Stimulated activated CD8-positive, alpha-beta memory T cell treated with anti-CD3 and anti-CD28 coated beads, Interleukin-4, amount 100 ng/mL, for 24 hours (primary cell): ENCODE measurements around the gene ACSL1.

Source experiments
- DNase-seq: peaks from one replicate; pipeline ENCODE4 v3.0.0-alpha.2; 2020; ENCODE audit warnings: low read depth

The ACSL1 gene

GRCh38 chr4:184838249-184839074 is 12.7 kb upstream of the ACSL1 start:
- no peak for DNase-seq

GRCh38 chr4:184836613-184837012 is 10.8 kb upstream of the ACSL1 start:
- no peak for DNase-seq

GRCh38 chr4:184833046-184833838 is 7.5 kb upstream of the ACSL1 start:
- no peak for DNase-seq

DNA sequence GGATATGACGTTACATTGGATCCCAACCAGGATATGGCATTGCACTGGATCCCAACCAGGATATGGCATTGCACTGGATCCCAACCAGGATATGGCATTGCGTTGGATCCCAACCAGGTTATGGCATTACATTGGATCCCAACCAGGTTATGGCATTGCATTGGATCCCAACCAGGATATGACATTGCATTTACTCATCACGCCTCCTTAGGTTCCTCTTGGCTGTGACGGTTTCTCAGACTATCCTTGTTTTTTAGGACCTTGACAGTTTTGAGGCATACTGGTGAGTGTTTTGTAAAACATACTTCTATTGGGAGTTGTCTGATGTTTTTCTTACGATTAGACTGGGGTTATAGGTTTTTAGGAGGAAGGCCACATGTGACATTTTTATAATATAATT is 5.4 kb upstream of the ACSL1 start:
- no peak for DNase-seq

DNA sequence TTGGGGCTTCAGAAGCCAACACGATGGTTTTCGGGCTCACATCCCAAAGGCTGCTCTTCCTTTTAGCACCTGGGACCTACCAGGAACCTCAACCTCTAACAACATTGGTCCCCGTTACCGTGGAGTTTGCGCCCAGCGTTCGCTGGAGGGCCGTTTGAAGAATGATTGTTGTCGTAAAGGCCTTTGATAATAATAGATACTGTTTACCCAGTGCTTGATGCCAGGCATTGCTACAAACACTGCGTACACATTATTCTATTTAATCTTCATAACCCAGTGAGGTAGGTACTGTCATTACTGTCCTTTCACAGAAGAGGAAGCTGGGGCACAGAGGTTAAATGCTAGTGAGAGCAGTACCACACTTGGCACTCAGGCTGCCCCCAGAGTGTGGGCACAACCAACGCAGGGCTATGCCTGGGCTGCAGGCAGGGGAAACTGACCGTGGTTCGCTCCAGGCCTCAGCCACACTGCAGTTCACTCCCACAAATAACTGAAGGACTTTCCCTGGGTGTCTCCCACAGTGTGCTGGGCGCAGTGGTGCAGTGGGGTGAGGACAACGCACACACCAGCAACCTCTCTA is 1.0 kb upstream of the ACSL1 start:
- DNase-seq: no peak

- peak; percentile 38 for DNase-seq
Observed at GRCh38 chr4:184825141-184825895, 450 bp downstream of the ACSL1 start.

DNA sequence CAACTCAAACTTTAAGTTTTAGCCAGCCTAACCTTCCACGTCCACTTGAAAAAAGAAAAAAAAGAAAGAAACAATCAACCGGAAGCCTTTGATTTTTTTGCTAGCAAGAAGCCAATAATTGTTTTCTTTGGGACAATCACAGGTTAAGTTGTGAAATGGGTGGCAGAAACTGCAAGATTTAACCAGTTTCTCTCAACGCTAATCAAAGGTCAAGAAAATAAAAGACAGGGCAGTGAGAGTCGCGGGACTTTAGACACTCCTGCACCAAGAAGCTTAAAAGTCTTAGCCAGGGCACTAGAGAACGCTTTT is 1.0 kb downstream of the ACSL1 start:
- DNase-seq: no peak

- no peak for DNase-seq
Observed at GRCh38 chr4:184824081-184824775, 1.5 kb downstream of the ACSL1 start.

- no peak for DNase-seq
Observed at GRCh38 chr4:184823014-184823413, 2.8 kb downstream of the ACSL1 start.

DNA sequence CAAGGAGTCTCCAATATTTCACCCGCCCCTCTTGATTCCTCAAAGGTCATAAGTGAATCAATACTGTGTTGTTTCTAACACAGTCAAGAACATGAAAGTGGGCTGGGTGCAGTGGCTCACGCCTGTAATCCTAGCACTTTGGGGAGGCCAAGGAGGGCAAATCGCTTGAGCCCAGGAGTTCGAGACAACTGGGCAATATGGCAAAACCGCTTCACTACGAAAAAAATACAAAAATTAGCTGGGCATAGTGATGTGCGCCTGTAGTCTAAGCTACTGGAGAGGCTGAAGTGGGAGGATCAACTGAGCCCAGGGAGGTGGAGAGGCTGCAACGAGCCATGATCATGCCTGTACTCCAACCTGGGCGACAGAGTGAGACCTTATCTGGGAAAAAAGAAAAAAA is 3.4 kb downstream of the ACSL1 start:
- DNase-seq: no peak

GRCh38 chr4:184821242-184821641 is 4.5 kb downstream of the ACSL1 start:
- DNase-seq: no peak

GRCh38 chr4:184819786-184820185 is 6.0 kb downstream of the ACSL1 start:
- no peak for DNase-seq

DNA sequence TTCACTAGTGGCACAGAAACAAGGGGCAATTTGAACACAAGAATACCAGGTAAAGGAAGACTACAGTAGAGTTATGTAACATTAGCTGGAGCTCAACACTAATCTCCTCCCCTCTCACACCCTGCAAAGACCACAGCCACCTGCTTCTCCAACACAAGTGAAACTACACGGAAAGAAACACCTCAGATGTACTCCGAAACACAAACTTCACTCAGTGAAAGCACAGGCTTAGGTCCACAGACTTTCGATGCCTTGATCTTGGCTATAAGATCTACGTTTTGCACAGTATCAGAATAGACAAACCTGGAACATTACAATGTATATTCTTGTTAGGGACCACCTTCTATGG is 7.6 kb downstream of the ACSL1 start:
- DNase-seq: no peak

- DNase-seq: no peak
Observed at GRCh38 chr4:184817494-184818215, 8.1 kb downstream of the ACSL1 start.

DNA sequence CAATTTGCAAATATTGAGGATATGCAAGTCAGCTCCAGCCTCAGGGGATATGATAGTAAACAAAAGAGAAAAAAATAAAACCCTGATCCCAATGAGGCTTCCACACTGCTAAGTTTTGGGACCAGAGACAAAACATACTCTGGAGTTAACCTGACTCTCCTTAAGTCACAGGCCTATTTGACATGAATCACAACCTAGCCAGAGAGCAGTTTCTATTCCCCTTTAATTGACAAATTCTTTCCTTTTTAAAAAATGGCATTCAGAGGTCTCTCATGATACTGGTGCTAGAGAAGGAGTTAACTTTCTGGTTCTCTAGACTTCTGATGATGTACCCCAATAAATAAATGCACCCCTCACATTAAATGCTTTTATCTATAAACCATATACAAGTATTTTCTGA is 8.8 kb downstream of the ACSL1 start:
- no peak for DNase-seq

GRCh38 chr4:184815046-184815877 is 10.5 kb downstream of the ACSL1 start:
- no peak for DNase-seq

- no peak for DNase-seq
Observed at GRCh38 chr4:184814686-184815045, 11.1 kb downstream of the ACSL1 start.

GRCh38 chr4:184812651-184813181 is 13.1 kb downstream of the ACSL1 start:
- DNase-seq: no peak

DNA sequence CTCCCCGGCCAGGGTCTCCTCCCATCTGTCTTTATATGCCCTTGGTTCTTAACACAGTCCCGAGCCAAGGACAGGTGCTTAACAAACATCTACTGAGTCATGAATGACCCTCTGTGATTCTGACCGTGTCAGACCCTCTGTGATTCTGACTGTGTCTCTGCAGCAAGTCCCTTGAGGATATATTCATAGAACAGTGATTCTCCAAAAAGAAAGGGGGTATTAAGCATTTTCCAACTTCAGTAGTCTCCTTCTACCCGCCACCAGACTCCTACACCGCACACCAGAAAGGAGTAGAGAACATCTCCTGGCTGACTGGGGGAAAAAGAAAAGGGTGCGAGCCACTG is 13.6 kb downstream of the ACSL1 start:
- no peak for DNase-seq

DNA sequence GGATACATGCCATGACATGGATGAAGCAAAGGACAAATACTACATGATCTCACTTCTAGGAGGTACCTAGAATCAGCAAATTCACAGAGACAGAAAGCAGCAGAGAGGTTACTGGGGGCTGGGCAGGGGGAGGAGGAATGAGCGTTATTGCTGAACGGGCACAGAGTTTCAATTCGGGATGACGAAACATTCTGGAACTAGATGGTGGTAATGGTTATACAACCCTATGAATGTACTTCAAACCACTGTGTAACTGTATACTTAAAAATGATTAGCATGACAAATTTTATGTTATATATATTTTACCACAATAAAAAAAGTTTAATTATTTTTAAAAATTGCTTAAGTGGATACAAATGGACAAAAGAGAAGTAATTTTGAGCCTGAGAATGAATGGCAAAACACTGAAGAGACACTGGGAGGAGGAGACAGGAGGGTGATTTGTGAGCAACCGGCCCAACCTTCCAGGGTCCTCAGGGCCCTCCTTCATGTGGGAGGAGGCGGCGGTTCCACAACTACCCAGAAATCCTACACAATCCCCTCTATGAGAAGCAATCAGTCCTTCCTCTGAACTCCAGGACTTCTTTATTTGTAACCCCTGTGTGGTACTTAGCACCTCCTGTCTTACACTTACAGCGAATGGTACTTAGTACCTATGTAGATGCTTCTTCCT is 14.1 kb downstream of the ACSL1 start:
- DNase-seq: no peak
